LNCaP clone FGC (cell line): ENCODE data around the gene TRIM43.
A peak's percentile ranks its signal among the peaks of the same experiment; 100 is the strongest.
"Not testable (repeated sequence)": the region's sequence is repeated elsewhere in the genome, so short reads cannot be mapped to it uniquely, and the experiment has no call there.

Experiments
- DNase-seq: peaks from one replicate; pipeline ENCODE4 v3.0.0-alpha.2; 2011; ENCODE audit warnings: low read depth
- H3K4me3 ChIP-seq: 2 replicates; pipeline ENCODE4 v1.5.1; 2011; ENCODE audit warnings: mild to moderate bottlenecking, low read depth, low read length, control low read depth
- TF ChIP-seq, protein P1 (sequence below): IDR thresholded peaks from 2 replicates; pipeline ENCODE4 v1.5.1; 2012; ENCODE audit warnings: mild to moderate bottlenecking; ENCODE audit not compliant: control insufficient read depth, insufficient read depth; ENCODE audit errors: extremely low read depth

TRIM43 gene

DNA sequence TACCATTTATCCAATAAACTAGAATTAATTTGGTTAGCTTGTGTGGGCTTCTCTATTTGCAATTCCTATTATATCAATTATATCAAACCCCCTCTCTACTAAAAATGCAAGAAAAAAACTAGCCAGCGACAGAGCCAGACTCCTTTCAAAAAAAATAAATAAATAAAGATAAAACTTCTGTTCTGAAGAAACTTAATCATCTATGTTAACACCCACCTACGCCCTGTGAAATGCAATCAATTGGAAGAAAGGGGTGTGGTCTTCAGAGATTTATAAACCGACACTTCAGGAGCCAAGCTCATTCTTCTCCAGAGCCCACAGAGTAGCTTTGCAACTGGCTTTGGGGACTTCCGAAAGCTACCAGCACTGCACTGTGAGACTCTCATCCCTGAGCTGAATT, at the start of gene TRIM43:
Gene TRIM43 (plus strand): TSS at position 301 of the 400 bp plus-strand sequence. CDS start 2,023 bp downstream, outside the sequence.
- not testable (repeated sequence) for DNase-seq, H3K4me3 ChIP-seq

DNA sequence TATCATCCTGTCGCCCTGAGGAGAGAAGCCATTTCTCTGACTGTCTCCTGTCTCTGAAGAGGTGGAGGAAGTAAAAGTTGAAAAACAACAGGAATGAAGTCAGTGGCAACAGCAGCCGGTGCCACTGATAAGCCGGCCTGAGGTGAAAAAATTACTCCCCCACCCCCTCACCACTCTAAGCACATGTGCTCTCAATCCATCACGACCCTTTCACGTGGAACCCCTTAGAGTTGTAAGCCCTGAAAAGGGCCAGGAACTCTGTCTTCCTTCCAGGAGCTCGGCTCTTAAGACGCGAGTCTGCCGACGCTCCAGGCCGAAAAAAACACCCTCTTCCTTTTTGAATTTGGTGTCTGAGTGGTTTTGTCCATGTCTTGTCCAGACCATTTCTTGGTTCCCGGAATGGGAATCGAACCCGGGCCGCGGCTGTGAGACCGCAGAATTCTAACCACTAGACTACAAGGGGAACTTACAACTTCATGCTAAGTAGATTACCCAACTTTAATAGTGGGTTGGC, 40.7 kb upstream of the TRIM43 start:
- peak; percentile 32 for DNase-seq
- TF ChIP-seq, protein P1, sequence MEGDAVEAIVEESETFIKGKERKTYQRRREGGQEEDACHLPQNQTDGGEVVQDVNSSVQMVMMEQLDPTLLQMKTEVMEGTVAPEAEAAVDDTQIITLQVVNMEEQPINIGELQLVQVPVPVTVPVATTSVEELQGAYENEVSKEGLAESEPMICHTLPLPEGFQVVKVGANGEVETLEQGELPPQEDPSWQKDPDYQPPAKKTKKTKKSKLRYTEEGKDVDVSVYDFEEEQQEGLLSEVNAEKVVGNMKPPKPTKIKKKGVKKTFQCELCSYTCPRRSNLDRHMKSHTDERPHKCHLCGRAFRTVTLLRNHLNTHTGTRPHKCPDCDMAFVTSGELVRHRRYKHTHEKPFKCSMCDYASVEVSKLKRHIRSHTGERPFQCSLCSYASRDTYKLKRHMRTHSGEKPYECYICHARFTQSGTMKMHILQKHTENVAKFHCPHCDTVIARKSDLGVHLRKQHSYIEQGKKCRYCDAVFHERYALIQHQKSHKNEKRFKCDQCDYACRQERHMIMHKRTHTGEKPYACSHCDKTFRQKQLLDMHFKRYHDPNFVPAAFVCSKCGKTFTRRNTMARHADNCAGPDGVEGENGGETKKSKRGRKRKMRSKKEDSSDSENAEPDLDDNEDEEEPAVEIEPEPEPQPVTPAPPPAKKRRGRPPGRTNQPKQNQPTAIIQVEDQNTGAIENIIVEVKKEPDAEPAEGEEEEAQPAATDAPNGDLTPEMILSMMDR = no peak
- no peak overlapping the region for H3K4me3 ChIP-seq

DNA sequence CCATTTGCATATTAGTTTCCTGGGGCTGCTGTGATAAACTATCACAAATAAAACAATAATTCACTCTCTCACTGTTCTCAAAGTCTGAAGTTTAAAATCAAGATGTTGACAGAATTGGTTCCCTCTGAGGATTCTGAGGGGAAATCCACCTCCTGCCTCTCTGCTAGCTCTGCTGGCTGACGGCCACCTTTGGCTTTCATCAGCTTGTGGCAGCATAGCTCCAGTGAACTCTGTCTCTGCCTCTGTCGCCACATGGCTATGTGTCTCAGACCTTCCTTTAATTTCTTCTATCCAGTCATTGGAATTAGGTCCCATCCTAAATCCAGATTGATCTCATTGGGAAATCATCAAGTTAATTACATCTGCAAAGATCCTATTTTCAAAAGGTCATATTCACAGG, 38.9 kb upstream of the TRIM43 start:
- TF ChIP-seq, protein P1 = no peak
- H3K4me3 ChIP-seq = no peak overlapping the region
- DNase-seq = no peak

DNA sequence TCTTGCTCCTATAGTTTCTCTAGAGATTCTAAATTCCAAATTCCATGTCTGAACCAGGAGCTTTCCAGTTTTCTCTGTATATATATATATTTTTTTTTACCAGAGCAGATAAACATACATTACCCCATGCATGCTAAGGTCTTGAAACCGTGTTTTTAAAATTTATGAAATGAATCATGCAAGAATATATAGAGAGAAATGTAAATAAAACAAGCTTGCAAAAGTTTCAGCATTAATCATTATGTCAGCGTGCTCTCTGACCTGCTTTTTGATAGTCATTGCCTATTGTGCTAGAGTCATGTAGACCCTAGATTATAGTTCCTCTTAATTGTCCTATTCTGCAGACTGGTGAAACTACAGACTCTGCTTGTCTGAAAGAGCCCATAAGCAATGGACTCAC, 22.6 kb upstream of the TRIM43 start:
- H3K4me3 ChIP-seq = no peak overlapping the region
- TF ChIP-seq, protein P1 = no peak
- no peak for DNase-seq

DNA sequence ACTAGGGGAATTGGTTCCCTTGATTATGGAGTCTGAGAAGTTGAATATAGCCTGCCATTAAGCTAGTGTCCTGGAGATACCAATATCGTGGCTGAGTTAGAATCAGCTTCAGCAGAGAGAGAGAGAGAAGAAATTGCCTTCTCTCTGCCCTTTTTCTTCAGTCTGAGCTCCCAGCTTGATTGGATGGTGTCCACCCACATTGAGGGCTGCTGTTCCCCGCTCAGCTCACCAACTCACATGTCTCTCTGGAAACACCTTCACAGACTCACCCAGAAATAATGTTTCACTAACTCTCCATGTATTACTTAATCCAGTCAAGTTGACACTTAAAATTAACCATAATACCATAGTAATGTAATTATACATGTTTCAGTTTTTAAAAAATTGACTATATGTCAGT, 17.9 kb upstream of the TRIM43 start:
- H3K4me3 ChIP-seq = no peak overlapping the region
- DNase-seq = no peak
- TF ChIP-seq, protein P1 = no peak

DNA sequence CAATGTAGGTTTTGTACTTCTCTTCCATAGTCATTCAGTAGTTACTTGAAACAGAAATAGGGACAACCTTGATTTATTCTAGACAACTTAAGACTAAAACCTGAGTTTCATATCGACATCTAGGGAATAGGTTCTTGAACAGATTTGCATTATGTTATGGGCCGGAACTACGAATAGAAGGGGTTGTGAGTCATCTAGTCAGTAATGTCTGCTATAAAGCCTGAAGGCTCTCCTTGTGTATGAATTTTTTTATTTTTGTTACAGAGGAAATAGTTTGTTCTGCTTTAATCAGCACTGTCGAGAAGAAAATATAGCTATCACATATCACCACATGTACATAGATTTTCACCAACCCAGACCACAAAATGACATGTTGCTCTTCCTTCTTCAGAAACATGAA, 17.3 kb upstream of the TRIM43 start:
- DNase-seq = no peak
- TF ChIP-seq, protein P1 = no peak
- no peak overlapping the region for H3K4me3 ChIP-seq

DNA sequence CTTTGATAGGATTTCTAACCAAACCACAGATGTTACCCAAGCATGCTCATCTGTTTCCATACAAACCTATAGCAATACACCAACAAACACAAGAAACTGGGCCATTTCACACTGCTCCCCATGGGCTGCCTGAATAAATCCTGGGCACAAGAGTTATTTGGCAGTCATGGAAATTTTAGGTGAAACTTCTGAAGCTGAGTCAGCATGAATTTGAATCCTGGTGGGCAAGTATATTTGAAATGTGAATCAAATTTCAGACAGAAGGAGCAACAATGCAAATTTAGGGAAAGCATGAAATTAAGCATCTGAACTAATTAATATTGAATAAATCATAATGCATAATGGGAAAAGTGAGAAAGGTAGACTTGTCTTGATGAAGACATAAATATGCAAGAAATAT, 15.9 kb upstream of the TRIM43 start:
- TF ChIP-seq, protein P1 = no peak
- DNase-seq = no peak
- H3K4me3 ChIP-seq = no peak overlapping the region
